ENCODE data around the gene REM1. TPM values are rescaled to one million over a fixed set of nuclear protein-coding genes. Genes with fewer than 3 reads are reported as not detected.

The REM1 gene
- total RNA-seq, 4 donors from 2014 or later = 1.3 to 4.4 (median 2.9) TPM; not detected in 1

GRCh38 chr20:31527266-31527665 lies 52.2 kb downstream of the REM1 start:
- no peak overlapping the region for H3K4me3 ChIP-seq (ENCODE audit: low read depth, poor library complexity, severe bottlenecking)
- TF ChIP-seq POLR2A (IDR thresholded peaks at IDR 0.05) = no peak
- TF ChIP-seq, protein P1, sequence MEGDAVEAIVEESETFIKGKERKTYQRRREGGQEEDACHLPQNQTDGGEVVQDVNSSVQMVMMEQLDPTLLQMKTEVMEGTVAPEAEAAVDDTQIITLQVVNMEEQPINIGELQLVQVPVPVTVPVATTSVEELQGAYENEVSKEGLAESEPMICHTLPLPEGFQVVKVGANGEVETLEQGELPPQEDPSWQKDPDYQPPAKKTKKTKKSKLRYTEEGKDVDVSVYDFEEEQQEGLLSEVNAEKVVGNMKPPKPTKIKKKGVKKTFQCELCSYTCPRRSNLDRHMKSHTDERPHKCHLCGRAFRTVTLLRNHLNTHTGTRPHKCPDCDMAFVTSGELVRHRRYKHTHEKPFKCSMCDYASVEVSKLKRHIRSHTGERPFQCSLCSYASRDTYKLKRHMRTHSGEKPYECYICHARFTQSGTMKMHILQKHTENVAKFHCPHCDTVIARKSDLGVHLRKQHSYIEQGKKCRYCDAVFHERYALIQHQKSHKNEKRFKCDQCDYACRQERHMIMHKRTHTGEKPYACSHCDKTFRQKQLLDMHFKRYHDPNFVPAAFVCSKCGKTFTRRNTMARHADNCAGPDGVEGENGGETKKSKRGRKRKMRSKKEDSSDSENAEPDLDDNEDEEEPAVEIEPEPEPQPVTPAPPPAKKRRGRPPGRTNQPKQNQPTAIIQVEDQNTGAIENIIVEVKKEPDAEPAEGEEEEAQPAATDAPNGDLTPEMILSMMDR (IDR thresholded peaks at IDR 0.05) = no peak
- no peak for DNase-seq (ENCODE audit: low spot score in 2 of 2)
- whole genome bisulfite sequencing, 2 donors = 85 to 89% methylated on average over 6 of the region's 6 CpGs
- intact Hi-C loops (cut with DNase I; ENCODE audit: low total_unique reads) = no loop called here

Other genes with a start within 250 kb of the REM1 start
- gene DEFB115, start 217.6 kb upstream of the REM1 start, total RNA-seq = not detected
- gene DEFB116, start 166.7 kb upstream of the REM1 start, total RNA-seq = not detected
- gene DEFB118, start 106.7 kb upstream of the REM1 start, total RNA-seq = not detected
- gene DEFB119, start 84.7 kb upstream of the REM1 start, total RNA-seq = not detected
- not detected for gene DEFB121, start 69.1 kb upstream of the REM1 start, total RNA-seq
- not detected for gene DEFB123, start 34.7 kb upstream of the REM1 start, total RNA-seq
- gene DEFB124, start 161 bp upstream of the REM1 start, total RNA-seq = not detected
- gene HM13, start 39.2 kb downstream of the REM1 start, total RNA-seq = 10 to 100 TPM; 35.0 to 51.9 (median 44.2) TPM
- 100 to 1,000 TPM; 237 to 353 (median 301) TPM for gene ID1, start 130.0 kb downstream of the REM1 start, total RNA-seq
- 10 to 100 TPM in 1 of 4 donors, 1 to 10 TPM in 2, under 1 TPM in 1; 0.67 to 19.0 (median 3.3) TPM for gene COX4I2, start 162.6 kb downstream of the REM1 start, total RNA-seq
- gene BCL2L1, start 247.6 kb downstream of the REM1 start, total RNA-seq = 100 to 1,000 TPM; 115 to 152 (median 125) TPM

All from lower leg skin (tissue), 4 donors.